ENCODE results near the gene IBSP. TPM values are rescaled to one million over a fixed set of nuclear protein-coding genes. Genes with fewer than 3 reads are reported as not detected.

The IBSP gene
- total RNA-seq, 4 donors from 2014 or later, result not detected

DNA sequence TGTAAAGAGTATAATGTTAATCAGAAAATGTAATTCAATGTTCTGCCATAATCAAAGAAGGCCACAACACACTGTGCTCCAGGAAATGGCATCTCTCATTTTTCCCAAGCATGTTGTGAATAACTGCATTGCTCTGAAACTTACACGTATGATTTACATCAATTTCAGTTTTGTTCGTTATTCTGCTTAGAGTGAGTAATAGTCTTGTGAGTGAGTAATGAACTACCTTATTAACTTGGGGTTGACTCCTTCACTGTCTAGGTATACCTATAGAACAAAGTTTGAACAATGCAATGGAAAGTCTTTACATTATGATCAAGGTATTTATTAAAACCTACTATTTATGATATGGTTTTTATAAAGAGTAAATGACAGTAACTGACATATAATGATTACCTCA is 17.8 kb upstream of the IBSP start:
- in situ Hi-C loops (cut with MboI; ENCODE audit: low pct_ligation_motif_present in 1 of 4, low pct_unique_long_range_greater_than_20kb in 1 of 4, low sequenced_read_pairs in 3 of 4), result no loop called here
- intact Hi-C loops (cut with DNase I; ENCODE audit: low total_unique reads), result no loop called here
- Histone ChIP-seq H3K27ac (no peak overlapping the region), H3K27me3 (no peaks in the 10 kb centered on the region), H3K4me1 (no peaks in the 10 kb centered on the region), H3K36me3 (no peaks in the 10 kb centered on the region), H3K9me3 (no peaks in the 10 kb centered on the region), H3K4me3 (no peak overlapping the region)
- DNase-seq, result no peak
- 74 to 78% methylated on average over 2 of the region's 2 CpGs for WGBS, 2 donors (ENCODE audit: low coverage in 1 of 2)
- no peak for TF ChIP-seq POLR2A (IDR thresholded peaks at IDR 0.05)
- TF ChIP-seq, protein P1, sequence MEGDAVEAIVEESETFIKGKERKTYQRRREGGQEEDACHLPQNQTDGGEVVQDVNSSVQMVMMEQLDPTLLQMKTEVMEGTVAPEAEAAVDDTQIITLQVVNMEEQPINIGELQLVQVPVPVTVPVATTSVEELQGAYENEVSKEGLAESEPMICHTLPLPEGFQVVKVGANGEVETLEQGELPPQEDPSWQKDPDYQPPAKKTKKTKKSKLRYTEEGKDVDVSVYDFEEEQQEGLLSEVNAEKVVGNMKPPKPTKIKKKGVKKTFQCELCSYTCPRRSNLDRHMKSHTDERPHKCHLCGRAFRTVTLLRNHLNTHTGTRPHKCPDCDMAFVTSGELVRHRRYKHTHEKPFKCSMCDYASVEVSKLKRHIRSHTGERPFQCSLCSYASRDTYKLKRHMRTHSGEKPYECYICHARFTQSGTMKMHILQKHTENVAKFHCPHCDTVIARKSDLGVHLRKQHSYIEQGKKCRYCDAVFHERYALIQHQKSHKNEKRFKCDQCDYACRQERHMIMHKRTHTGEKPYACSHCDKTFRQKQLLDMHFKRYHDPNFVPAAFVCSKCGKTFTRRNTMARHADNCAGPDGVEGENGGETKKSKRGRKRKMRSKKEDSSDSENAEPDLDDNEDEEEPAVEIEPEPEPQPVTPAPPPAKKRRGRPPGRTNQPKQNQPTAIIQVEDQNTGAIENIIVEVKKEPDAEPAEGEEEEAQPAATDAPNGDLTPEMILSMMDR (IDR thresholded peaks at IDR 0.05), result no peak
- no peak for TF ChIP-seq POLR2AphosphoS5 (IDR thresholded peaks at IDR 0.05)
- no peak for TF ChIP-seq EP300 (IDR thresholded peaks at IDR 0.05; ENCODE audit: low read depth)

GRCh38 chr4:87783781-87784180 is 15.6 kb upstream of the IBSP start:
- TF ChIP-seq POLR2AphosphoS5 (IDR thresholded peaks at IDR 0.05) (no peak), POLR2A (IDR thresholded peaks at IDR 0.05) (no peak), EP300 (IDR thresholded peaks at IDR 0.05; ENCODE audit: low read depth) (no peak)
- TF ChIP-seq, protein P1 (IDR thresholded peaks at IDR 0.05), result no peak
- H3K4me3 ChIP-seq, result no peak overlapping the region
- no peak for DNase-seq
- H3K9me3 ChIP-seq, result no peaks in the 10 kb centered on the region
- no peak overlapping the region for H3K27ac ChIP-seq
- in situ Hi-C loops (cut with MboI; ENCODE audit: low pct_ligation_motif_present in 1 of 4, low pct_unique_long_range_greater_than_20kb in 1 of 4, low sequenced_read_pairs in 3 of 4) (no loop called here), intact Hi-C loops (cut with DNase I; ENCODE audit: low total_unique reads) (no loop called here)
- H3K4me1 ChIP-seq, result no peaks in the 10 kb centered on the region
- 90 to 95% methylated on average over 2 of the region's 2 CpGs for WGBS, 2 donors (ENCODE audit: low coverage in 1 of 2)
- no peaks in the 10 kb centered on the region for H3K36me3 ChIP-seq
- no peaks in the 10 kb centered on the region for H3K27me3 ChIP-seq

GRCh38 chr4:87785731-87786509 is 13.4 kb upstream of the IBSP start:
- no peak overlapping the region for H3K4me3 ChIP-seq
- H3K27me3 ChIP-seq, result no peaks in the 10 kb centered on the region
- intact Hi-C loops (cut with DNase I; ENCODE audit: low total_unique reads), result no loop called here
- in situ Hi-C loops (cut with MboI; ENCODE audit: low pct_ligation_motif_present in 1 of 4, low pct_unique_long_range_greater_than_20kb in 1 of 4, low sequenced_read_pairs in 3 of 4), result no loop called here
- no peak for TF ChIP-seq POLR2AphosphoS5 (IDR thresholded peaks at IDR 0.05)
- TF ChIP-seq, protein P1 (IDR thresholded peaks at IDR 0.05), result no peak
- TF ChIP-seq POLR2A (IDR thresholded peaks at IDR 0.05), result no peak
- no peak for TF ChIP-seq EP300 (IDR thresholded peaks at IDR 0.05; ENCODE audit: low read depth)
- H3K9me3 ChIP-seq, result no peaks in the 10 kb centered on the region
- DNase-seq, result no peak
- 80 to 84% methylated on average over 6 to 15 of the region's 15 CpGs for WGBS, 2 donors (ENCODE audit: low coverage in 1 of 2)
- H3K27ac ChIP-seq, result no peak overlapping the region
- no peaks in the 10 kb centered on the region for H3K36me3 ChIP-seq
- no peaks in the 10 kb centered on the region for H3K4me1 ChIP-seq

- in situ Hi-C loops (cut with MboI; ENCODE audit: low pct_ligation_motif_present in 1 of 4, low pct_unique_long_range_greater_than_20kb in 1 of 4, low sequenced_read_pairs in 3 of 4), result no loop called here
Observed at GRCh38 chr4:87802858-87803257, 3.5 kb downstream of the IBSP start.

More at GRCh38 chr4:87802858-87803257, 3.5 kb downstream of the IBSP start:
- no peak overlapping the region for H3K4me3 ChIP-seq
- TF ChIP-seq POLR2AphosphoS5 (IDR thresholded peaks at IDR 0.05) (no peak), EP300 (IDR thresholded peaks at IDR 0.05; ENCODE audit: low read depth) (no peak), POLR2A (IDR thresholded peaks at IDR 0.05) (no peak)
- TF ChIP-seq, protein P1 (IDR thresholded peaks at IDR 0.05), result no peak
- H3K9me3 ChIP-seq, result no peaks in the 10 kb centered on the region
- H3K36me3 ChIP-seq, result no peaks in the 10 kb centered on the region
- H3K4me1 ChIP-seq, result no peaks in the 10 kb centered on the region
- H3K27me3 ChIP-seq, result no peaks in the 10 kb centered on the region
- intact Hi-C loops (cut with DNase I; ENCODE audit: low total_unique reads), result no loop called here
- no peak for DNase-seq
- no peak overlapping the region for H3K27ac ChIP-seq
